GM21360 (cell line): ENCODE data around the gene CRIP2.

Experiments used
- ATAC-seq: cut with Tn5 transposase; IDR thresholded peaks from one replicate; pipeline ENCODE4 v1.9.1; 2021; ENCODE audit warnings: mild to moderate bottlenecking, moderate library complexity; ENCODE audit not compliant: unreplicated experiment

The CRIP2 gene

DNA sequence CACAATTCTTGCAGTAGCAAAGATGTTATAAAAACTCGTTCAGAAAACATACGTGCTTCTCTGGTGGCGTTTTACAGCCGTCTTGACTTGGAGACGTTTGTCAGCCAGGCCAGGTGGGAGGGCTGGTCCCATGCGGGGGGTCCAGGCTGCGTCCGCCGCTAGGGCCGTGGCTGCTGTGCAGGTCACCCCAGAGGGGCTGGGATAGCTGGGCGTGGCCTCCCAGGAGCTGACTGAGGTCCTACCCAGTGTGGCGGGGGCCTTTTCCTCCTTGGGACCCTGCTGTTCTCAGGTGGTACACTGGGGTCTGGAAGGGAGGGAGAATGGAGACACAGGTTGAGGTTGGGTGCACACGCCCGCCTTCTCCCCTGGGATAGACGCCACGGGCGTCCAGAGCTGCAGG is 29.8 kb upstream of the CRIP2 start:
- no peak for ATAC-seq

DNA sequence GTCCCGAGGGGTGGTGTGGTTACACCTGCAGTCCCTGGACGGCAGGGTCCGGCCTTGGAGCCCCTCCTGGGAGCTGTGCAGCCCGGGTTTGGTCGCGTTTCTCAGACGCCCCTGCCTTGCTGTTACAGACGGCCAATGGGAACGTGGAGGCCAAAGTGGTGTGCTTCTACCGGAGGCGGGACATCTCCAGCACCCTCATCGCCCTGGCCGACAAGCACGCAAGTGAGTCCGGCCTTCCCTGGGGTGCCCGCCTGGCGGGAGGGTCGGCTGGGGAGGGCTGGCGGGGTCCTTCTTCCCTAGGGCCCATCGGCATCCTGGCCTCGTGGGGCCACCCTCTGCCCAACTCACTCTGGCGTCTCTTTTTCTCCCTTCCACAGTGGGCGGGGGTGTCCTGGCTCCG is 29.3 kb upstream of the CRIP2 start:
- ATAC-seq, result no peak

DNA sequence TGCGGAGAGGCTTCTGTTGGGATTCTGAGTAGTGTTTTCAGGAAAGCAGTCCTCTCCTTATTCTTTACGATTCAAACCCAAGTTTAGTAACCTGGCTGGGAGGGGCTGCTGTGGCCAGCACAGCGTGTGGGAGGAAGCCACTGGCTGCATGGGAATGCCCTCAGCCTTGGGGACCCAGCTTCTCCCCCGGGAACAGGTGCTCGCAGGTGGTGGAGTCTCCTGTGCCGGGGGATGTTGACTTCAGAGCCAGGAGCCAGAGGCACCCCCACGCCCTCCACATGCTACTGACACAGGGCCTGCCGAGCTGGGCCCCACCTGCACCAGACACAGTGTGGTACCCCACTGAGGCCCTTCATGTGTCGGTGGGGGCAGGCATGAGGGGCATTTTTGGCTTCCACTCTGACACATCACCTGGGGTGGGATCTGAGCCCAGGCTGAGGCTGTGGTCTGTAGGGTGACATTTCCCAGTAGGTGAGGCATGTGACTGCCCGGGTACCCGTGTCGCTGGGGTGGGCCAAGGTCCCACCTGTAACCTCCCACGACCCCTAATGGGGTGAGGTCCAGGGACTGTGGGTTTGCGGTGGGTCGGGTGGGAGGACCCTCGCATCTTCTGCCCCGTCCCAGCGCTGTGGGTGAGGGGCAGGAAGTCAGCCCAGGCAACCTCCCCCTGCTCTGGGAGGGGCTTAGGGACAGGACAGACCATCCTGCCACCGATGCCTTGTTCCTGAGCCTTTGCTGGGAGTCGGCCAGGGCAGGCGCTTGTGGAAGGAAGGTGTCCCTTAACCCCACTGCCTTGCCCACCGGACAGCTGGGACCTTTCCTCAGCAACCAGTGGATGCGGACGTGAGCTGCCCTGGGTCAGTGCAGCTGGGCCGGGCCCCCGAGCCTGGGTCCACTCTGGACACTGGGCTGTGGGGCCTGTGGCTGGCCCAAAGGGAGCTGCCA is 28.4 kb upstream of the CRIP2 start:
- no peak for ATAC-seq

- no peak for ATAC-seq
These were observed 27.6 kb upstream of the CRIP2 start for GRCh38 chr14:105446971-105447370.

DNA sequence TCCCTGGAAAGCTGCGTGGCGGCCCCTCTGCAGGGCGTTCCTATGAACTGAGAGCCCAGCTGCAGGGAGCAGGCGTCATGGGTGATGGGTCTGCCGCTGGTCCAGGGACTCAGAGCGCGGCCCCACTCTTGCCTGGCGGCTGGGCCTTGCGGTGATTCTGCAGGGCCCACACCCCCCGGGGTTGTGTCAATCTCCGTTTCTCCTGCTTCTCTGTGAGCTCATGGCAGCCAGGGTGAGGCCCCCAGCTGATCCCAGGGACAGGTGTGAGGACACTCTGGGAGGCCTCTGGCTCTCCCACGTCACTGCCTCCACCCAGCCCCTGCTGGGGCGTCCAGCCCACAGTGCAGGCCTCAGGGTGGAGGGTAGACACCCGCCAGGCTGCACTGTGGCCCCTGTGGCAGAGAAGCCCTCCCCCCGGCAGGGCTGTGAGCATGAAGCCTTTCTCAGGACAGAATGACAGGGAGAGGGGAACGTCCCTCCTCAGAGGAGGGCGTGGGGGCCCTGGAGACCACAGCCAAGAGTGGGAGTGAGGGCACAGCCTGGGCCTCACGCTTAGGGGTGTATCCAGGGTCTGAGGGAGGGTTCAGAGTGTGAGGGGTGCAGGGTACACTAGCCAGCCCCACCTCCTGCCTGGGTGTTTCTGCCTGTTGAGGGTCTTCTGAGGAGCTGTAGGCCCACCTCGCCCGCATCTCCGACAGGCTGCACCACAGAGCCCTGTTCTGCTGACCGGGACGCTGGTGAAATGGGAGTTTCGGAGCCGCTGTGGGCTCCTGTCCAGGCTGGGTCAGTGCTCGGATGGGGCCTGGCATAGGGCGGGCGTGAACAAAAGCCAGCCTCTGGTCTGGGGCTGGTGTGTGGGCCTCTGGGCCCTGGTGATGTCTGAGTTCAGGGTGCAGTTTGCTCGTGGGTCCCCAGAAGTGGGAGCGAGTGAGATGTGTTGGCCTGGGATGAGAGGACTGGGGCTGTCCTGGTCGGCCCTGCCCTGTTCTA is 26.7 kb upstream of the CRIP2 start:
- no peak for ATAC-seq

DNA sequence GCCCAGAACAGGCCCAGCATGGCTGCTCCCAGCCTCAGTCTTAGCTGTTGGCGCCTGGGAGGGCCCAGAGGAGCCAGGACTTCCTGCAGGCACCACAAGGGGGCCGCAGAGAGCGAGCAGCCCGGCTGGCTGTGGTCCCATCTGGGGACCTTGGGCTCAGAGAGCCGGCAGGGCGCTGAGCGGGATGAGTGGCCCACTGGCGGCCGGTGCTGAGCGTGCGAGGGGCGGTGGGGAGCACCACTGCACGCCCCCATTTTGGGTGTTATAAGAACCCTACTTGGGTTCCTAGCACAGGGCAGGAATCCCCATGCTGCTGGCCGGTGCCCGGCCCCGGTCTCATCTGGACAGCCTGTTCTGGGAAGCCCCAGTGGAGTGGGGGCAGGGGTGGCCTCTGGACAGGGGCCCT is 25.9 kb upstream of the CRIP2 start:
- ATAC-seq, result no peak

DNA sequence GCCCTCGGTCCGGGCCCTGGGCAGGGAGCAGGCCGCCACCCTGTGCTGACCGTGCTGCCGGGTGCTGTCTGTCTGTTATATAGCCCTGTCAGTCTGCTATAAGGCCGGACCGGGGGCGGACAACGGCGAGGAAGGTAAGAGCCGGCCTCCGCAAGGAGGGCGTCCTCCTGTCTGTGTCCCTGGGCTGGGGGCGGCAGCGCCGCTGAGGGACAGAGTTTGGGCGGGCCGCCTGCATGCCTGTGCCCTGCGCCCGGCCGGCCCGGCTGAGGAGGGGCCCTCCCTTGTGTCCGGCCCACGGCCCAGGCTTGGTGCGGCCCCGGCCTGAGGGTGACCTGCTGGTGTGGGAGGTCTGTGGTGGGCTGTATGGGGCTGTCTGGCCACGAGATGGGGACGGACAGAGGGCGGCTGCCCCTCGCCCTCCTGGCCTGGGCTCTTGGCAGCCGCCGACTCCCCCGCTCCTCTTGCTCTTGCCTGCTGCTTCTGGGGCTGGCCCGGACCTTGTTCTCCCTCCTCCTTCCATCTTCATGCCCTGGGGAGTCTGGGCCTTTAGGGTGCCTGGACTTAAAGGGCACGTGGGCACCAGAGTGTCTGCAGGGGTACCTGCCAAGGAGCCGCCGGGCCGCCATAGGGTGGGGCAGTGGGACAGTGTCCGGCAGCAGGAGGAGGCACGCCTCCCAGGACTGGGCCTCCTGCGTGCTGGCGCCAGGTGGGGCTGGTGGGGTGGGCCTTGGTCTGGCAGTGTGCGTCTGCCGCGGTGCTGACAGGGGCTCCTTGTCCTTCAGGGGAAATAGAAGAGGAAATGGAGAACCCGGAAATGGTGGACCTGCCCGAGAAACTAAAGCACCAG is 25.1 kb upstream of the CRIP2 start:
- no peak for ATAC-seq

- ATAC-seq, result no peak
These were observed 24.5 kb upstream of the CRIP2 start for GRCh38 chr14:105450123-105450505.

DNA sequence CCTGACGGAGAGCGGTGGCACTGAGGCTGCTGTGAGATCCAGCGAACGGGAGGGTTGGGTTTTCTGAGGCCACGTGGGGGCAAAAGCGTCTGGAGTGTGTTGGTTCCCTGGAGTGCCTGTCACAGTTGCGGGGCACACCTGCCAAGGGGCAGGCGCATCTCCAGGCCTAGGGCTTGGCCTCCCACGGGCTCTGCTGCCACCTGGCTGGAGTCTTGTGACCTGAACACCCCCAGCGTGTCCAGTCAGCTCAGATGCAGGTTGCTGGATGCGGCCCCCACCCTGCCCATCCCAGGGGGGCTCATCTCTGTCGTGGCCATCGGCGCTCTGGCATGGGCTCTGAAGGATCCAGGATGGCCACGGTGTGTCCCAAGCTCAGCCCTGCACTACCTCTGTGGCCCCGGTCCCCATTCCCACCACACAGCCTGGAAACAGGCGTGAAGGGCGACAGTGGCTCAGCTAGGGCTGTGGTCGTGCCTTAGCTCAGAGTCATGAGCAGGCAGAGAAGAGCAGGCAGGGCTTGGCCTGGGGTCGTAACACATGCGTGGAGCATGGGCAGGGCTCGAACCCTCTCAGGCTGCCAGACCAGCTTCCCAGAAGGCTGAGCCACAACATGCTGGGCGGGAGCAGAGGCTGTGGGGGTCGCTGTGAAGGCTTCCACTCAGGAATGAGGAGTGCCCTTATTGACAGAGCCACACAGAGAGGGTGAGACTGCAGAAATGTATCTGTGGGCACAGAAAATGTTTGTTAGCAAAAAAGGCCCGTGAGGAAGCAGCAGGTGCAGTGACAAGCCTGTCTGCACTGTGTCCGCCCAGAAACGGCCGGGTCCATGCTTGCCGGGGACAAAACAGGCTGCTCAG is 23.5 kb upstream of the CRIP2 start:
- no peak for ATAC-seq

DNA sequence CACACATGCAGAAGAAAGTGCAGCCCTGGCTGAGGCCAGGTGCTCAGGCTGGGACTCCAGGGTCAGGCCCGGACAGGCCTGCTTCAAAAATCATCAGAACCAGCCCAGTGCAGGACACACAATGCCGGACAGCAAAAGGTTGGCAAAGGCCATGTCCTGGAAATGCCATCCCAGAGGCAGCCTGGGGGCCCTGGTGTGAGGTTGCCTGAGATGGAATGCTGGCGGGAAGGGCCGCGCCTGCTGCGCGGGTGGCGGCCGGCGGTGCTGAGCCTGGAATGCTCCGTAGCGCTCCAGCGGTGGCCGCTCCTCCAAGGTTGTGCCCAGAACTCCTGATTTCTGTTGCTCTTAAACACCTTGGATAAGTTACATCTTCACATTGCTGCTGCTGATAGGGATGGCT is 21.7 kb upstream of the CRIP2 start:
- no peak for ATAC-seq

DNA sequence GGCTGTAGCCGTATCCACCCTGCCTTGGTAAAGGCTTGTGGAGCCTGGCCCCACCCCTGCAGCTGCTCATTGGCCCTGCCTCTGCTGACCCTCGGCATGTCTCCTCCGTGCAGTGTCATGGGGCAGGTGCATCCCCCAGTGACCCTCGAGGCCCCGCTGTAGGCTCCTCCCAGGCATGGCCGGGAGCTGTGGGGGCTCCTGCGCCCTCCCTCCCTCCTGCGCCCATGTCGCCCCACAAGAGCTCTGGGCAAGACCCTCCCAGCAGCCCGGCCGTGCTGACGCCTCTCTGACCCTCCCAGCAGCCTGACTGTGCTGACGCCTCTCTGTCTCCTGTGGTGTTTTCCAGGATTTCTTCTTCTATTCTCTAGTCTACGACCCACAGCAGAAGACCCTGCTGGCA is 20.8 kb upstream of the CRIP2 start:
- ATAC-seq, result no peak

GRCh38 chr14:105455086-105455640 is 19.5 kb upstream of the CRIP2 start:
- no peak for ATAC-seq

DNA sequence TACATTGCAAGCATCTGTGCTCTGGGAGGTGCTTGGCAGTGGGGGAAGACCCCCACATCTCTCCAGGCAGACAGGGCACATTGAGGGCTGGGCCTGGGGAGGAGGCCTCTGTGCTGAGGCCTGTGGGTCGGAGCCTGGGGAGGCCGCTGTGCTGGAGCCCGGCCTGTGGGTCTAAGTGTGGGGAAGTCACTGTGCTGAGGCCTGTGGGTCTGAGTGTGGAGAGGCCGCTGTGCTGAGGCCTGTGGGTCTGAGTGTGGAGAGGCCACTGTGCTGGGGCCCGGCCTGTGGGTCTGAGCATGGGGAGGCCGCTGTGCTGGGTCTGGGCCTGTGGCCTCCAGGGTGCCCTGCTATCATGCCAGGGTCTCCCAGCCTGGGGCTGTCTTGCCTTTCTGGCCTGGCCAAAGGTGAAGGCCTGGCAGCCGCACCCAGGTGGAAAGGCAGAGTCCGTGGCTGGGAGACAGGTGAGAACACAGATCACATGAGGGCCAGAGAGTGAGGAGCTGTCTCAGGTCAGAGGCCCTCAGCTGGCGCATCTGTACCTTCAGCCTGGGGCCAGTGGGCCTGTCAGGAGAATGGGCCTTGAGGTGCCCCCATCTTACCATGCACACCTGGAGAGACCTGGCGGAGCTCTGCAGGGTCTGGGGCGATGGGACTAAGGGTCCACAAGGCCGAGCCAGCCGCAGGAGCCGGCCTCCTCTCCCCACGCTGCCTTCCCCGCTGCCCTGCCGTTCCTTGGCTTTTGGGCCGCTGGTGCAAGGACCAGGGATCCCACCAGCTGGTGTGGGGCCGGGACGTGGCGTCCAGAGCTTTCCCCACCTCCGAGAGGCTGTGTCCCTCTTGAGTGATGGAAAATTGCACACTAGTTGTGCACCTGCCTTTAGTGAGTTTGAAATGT is 18.6 kb upstream of the CRIP2 start:
- ATAC-seq, result no peak

GRCh38 chr14:105456736-105457617 is 17.6 kb upstream of the CRIP2 start:
- ATAC-seq, result no peak

DNA sequence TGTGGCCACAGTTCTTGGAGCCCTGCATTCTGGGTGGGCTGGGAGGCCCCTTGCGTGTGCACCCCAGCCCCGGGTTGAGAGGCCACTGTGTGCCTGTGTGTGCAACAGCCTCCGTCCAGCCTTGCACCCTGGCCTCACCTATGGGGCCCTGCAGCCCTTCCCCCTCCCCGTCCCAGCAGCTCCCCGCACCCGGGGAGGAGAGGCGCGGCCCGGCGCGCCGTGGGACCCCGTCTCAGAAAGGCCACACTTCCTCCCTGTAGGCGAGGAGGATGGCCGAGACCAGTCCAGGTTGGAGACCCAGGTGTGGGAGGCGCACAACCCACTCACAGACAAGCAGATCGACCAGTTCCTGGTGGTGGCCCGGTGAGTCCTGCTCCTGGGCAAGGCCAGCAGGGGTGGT is 16.6 kb upstream of the CRIP2 start:
- no peak for ATAC-seq

DNA sequence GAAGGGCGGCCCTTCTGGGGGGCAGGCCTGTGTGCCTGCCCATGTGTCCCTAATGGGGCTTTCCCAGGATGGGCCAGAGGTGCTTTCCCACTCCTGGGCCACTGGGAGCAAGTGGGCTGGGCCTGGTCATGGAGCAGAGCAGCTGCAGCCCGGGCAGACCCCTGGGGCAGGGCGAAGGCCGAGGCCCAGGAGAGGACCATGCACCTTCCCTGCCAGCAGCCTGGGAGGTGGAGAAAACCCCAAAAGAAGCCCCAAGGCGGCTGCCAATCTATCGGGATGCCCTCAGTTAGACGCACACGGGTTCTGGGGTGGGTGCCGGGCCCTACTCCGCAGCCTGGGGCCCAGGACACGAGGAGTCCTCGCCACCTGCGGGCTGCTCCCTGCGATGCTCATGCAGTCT is 16.1 kb upstream of the CRIP2 start:
- ATAC-seq, result no peak

DNA sequence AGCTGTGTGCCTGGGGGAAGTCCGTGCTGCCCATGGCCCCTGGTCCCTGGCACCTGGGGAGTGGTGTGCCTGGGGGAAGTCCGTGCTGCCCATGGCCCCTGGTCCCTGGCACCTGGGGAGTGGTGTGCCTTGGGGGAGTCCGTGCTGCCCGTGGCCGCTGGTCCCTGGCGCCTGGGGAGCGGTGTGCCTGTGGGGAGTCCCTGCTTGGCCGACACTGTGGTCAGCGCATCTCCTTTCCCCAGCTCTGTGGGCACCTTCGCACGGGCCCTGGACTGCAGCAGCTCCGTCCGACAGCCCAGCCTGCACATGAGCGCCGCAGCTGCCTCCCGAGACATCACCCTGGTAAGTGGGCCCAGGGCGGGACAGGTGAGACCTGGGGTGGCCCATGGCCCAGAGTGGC is 14.5 kb upstream of the CRIP2 start:
- ATAC-seq, result no peak

- ATAC-seq, result no peak
These were observed 14.0 kb upstream of the CRIP2 start for GRCh38 chr14:105460616-105461015.
